HG03342 (cell line): ENCODE data around the gene PDHX.
"Not testable (repeated sequence)": the region's sequence is repeated elsewhere in the genome, so short reads cannot be mapped to it uniquely, and the experiment has no call there.

ENCODE experiments used
- ATAC-seq: cut with Tn5 transposase; IDR thresholded peaks from one replicate; pipeline ENCODE4 v1.9.1; 2021; ENCODE audit warnings: mild to moderate bottlenecking, moderate library complexity; ENCODE audit not compliant: unreplicated experiment

The PDHX gene

DNA sequence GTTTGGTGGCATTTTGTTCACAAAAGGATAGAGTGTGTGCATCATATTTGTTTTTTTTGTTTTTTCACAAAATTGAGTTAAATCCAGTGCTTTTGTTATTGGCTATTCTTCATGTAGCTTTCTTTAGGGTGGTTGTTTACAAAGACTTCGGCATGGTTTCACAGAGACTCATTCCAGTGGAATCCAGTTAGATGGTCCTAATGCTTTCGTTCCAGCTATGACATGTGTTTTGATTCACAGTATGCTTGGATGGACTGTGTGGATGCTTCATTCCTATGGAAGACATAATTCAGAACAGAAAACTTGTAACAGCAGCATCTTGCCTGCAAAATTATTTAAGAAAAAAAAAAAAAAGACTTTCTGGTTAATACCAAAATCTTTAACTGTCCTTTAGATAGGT is 97.9 kb downstream of the PDHX start:
- no peak for ATAC-seq

DNA sequence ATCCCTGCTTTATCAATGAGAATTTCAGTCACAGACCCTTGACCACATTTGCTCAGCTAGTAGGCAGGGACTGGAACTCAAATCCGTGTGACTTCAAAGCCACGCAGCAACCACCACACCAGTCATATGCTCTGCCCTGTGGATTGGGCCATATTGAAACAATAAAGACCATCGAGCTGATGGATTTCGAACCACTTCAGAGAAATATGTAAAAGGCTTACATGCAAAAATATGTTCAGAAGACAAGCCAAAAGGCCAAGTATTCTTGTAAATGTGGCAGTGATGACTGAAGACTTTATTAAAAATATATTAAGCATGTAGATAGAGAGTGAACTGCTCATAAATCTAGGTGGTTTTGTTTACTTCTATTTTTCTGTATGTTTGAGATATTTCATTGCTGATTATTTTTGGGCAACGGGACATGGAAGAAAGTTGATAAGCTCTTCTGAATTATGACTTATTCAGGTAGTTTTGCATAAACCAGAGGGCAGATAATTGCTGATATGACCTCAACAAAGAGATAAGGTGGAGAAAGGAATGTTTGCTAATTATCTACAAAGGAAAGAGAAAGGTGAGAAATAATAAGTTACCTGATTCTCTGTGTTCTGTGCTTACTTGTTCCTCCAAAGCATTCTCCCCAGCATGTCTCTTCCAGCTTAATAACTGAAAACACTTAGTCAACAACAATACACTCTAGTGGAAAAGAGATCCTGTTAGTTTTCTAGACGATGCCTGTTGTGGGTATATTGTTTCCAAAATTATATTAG is 99.4 kb downstream of the PDHX start:
- ATAC-seq, result no peak

DNA sequence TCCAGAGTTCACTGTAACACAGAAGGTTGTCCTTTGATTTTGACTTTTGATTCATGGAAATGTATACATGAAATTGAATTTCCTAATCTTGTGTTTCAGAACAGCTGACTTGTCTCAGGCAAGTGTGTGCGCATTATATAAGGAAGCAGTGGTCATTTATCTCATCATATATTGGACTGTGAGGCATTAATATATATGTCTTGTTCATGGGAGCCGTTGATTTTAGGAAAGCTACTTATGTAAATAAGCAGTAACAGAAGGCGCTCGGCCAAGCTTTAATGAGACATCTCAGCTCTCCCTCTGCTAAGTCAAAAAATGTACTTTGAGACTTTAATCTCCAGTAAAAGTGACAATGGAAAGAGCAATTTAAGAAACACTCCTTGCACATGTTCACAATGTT is 100.5 kb downstream of the PDHX start:
- no peak for ATAC-seq

DNA sequence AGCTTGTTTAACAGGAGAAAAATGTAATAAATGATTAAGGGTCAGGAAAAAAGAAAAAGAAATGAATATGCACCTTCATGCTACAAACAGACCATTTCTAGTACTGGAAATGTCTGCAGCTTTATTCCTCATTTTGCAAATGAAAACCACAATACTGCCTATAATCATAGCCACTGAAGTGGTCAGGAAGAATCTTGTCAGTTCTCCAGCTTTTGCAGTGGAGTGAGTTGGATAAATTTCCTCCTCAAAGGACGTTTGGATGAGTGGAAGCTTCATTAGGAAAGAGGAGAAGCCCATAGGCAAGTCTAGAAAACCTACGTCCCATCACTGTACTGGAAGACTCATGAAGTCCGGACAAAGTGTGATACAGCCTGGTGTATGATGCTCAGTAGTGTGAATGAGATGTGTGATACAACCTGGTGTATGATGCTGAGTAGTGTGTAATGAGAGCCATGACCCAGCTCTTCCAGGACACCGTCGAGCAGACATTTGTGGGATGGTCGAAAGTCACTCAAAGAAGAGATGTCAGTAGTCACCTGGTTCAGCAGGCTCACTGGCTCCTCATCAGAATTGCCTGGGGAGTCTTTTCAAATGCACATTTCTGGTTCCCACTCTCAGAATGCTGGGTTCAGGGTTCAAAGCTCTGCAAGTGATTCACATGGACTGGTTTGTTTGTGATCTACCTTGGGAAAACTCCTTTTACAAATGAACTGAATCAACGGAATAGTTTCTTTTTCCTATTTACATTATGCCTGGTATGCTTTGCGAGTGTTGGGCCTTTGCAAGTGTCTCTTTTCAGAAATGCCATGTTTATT is 101.3 kb downstream of the PDHX start:
- ATAC-seq, result no peak

DNA sequence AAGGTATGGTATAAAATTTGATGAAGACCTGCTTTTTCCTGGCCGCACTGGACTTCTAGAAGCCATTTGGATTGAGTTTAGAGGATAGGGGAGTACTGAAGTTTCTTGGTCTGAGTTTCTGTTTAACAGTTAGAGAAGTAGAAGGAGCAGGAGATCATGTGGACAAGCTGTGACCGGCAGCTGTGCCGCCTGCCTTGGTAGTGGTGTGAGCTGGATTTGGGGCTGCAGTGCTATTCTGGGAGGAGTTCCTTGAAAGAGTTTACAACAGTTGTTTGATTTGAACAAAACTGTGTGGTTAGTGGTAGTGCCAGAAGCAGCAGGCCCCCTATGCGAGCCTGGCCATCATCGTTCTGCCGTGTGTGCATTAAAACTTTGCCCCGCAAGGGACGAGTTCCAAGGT is 105.2 kb downstream of the PDHX start:
- ATAC-seq, result no peak

DNA sequence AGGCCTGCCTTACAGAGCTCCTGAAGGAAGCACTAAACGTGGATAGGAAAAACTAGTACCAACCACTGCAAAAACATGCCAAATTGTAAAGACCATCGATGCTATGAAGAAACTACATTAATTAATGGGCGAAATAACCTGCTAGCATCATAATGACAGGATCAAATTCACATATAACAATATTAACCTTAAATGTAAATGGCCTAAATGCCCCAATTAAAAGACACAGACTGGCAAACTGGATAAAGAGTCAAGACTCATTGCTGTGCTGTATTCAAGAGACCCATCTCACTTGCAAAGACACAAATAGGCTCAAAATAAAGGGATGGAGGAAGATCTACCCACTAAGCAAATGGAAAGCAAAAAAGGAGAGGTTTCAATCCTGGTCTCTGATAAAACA is 107.5 kb downstream of the PDHX start:
- ATAC-seq, result not testable (repeated sequence)

DNA sequence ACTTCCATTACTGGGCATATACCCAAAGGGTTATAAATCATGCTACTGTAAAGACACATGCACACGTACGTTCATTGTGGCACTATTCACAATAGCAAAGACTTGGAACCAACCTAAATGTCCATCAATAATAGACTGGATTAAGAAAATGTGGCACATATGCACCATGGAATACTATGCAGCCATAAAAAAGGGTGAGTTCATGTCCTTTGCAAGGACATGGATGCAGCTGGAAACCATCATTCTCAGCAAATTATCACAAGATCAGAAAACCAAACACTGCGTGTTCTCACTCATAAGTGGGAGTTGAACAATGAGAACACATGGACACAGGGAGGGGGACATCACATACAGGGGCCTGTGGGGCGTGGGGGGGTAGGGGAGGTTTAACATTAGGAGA is 111.6 kb downstream of the PDHX start:
- not testable (repeated sequence) for ATAC-seq

DNA sequence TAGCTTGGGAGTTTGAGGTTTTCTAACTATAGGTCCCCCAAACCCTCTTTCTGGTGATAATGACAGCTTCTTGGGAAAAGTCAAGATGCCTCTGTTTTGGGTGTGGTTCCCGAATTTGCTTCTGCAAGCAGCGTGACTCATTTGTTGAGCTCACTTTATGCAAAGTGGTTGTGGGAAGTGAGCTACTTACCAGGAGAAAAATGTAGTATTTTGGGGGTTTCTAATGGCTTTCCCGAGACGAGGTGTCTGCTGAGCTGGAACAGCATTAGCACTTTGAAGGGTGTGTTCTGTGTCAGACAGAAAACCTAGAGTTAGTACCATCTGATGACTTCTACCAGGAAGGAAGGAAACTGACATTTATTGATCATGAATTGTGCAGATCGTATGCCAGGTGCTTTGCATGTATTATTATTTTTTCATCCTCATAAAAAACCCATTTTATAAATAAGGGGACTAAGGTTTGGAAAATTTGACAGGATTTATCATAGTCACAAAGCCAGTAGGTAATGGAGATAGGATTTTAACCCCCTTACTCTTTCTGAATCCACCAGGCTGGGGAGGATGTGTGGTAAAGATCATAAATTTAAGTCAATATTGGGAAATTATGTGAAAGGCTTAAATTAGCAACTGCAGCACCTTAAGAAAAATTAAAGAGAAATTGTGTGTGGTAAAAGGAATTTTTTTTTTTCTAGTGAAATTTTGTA is 113.7 kb downstream of the PDHX start:
- ATAC-seq, result peak; percentile 75

DNA sequence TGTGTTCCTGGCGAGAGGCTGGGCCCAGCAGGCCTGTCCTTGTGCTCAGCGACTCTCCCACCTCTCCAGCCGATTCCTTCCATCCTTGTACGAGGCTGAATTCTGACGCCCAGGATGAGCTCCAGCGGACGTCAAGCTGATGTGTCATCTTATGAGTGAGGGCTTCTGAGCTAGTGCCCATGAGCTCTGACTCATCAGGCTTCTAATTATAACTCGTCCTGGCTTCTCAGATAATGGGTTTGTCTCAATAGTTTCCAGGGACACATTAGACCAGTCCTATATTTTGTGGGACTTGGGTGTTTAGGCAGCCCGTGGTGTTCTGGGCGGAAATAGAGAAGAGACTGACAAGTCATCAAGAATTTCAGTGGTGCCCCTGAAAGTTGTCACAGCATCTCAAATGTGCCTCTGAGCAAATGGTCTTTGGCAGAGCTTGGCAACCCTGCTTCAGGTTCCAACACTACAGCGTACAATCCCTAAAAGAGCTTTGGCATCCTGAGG is 114.3 kb downstream of the PDHX start:
- no peak for ATAC-seq

DNA sequence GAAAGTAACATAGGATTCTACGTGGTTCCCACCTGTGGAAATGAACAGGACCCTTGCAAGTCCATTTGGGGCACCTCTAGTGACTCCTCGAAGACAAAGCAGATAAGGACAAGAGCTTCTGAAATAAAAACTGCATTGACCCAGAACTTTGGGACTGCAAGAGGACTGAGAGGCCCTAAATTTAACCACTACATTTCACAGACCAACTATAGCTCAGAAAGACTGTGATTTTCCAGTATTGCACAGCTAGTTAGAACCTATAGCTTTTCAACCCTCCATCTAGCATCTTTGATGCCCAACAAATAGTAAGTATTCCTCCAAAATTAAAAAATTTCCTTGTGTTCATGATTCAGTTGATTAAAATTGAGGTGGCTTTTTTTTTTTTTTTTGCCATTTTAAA is 114.9 kb downstream of the PDHX start:
- no peak for ATAC-seq

DNA sequence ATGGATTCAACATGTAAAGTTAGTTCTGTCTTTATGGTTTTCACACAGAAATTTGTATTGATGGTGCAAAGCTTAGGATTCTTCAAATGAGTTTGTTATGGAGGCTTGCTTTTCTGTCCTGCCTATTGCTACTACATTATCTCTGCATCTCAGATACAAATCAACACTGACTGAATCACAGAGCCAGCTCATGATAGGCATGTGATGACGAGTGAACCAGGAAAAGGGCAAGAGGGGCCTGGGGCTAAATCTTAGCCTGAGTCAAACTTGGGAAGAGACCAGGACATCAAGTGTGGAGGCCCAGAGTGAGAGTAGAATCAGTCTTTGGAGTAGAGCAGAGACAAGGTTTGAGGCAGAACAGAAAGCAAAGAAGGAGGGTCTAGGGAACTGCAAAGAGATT is 115.4 kb downstream of the PDHX start:
- ATAC-seq, result no peak

DNA sequence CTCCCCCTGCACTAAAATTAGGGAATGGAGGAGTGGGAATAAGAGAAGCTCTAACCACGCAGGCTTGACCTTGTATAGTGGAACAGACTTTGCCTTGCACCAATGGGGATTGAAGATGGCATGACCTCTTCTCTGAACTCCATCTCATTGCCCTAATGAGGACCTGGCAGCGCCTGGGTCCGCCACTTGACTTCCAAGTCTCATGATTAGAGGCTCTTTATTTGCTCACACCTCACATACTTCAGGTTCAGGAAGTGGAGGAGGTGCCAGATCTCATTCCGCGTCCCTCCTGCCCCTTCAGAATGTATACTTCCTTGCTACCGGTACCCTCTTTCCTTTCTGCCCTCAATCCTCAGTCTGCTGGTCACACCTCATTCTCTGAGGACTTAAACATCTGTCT is 116.6 kb downstream of the PDHX start:
- no peak for ATAC-seq

DNA sequence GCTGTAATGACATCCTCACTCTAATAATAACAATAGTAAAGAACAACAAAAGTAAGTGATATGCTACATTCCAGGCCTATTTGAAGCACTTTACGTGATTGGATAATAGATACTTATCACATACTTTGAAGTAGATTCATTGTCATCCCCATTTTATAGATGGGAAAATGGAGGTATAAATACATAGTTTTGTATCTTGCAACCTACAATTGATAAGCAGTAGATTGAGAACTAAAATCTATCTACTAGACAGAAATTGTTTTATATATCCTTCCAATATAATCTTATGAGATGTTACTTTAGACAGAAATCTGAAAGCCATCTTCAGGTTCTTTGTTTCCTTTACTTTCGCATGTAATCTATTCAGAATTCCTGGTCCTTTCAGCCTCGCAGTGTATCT is 118.0 kb downstream of the PDHX start:
- no peak for ATAC-seq

DNA sequence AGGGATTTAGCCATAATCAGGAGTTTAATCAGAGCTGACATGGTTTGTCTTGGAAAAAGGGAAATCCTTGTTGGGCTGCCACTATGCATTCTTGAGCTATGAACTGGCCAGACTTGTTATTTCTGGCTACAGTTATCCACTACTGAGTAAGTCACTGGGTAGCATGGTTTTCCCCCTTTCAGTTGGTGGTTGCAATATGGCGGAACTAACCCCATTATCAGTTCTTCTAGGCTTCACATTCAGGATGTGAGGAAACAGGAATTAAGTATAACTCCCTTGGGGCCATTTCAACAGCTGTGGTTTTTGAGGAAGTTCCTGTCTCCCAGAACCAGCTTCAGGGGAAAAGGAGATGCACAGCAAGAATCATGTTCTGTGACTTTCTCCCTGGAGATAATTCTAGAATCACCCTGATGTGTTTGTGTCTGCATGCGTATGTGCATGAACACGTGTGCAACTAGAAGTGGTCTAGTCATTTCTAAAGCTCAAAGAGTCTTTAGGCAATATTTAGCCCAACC is 119.5 kb downstream of the PDHX start:
- ATAC-seq, result no peak

DNA sequence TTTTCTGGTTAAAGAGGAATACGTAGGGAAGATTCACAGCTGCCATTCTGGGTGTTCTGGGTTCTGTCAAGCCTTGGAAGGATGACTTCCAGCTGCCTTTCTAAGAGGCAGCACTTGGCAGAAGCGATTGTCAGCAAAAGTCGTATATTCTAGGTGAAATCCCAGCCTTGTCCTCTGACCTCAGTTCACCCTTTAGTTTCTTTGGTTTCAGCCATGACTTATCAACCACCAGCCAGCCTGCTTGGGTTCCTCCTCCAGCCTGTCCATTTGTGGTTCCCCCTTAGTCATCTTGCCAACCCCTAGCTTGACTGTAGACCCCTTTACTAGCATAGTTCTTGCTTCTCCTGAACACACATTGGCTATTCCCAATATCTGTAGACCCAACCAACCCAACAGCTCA is 120.2 kb downstream of the PDHX start:
- ATAC-seq, result no peak

DNA sequence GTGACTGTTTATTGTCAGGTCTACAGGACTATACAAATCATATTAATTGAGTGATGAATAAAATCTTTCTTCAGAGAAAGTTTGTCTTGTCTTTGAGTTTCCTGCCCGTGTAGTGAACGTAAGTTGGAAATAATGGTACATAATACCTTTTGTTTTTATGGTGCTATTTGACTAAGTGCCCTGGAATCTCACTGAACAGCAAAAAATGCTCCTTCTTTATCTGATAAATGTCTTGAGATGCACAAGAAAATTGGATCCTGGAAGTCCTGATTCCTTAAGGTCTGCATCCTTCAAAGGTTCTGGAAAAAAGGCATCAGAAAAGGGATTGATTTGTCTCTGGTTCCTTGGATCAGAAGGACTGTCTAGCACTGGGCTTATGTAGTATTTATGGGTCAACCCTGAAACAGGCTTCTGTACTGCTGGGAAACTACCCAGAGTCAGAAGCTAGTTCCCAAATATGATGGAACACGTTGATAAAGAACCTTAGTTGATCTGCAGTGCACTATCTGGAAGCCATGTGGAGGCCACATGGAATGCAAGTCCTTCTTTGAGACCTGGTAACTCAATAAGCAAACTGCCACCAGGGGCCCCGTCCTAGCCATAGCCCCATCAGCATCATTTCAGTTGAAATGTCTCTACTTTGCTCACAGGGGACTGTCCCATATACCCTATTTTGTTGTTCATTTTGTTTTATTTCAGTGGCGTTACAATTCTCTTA is 122.0 kb downstream of the PDHX start:
- ATAC-seq, result no peak

DNA sequence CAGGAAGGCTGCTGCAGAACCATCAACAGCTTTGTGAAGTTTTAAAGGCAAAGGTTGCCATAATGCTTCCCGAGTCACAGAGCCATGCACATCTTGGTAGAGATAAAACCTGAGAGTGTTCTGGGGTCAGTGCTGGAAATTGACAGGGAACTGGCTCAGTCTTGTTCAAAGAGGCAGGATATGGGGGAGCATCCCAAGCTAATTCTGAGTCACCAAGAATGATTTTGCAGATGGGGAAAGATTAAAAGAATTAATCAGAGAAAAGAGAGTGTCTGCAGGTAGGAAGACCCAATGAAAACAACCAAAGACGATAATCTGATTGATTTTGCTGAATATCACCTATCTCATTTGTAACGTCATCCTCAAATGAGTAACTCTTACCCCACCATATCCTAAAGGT is 122.7 kb downstream of the PDHX start:
- ATAC-seq, result no peak

DNA sequence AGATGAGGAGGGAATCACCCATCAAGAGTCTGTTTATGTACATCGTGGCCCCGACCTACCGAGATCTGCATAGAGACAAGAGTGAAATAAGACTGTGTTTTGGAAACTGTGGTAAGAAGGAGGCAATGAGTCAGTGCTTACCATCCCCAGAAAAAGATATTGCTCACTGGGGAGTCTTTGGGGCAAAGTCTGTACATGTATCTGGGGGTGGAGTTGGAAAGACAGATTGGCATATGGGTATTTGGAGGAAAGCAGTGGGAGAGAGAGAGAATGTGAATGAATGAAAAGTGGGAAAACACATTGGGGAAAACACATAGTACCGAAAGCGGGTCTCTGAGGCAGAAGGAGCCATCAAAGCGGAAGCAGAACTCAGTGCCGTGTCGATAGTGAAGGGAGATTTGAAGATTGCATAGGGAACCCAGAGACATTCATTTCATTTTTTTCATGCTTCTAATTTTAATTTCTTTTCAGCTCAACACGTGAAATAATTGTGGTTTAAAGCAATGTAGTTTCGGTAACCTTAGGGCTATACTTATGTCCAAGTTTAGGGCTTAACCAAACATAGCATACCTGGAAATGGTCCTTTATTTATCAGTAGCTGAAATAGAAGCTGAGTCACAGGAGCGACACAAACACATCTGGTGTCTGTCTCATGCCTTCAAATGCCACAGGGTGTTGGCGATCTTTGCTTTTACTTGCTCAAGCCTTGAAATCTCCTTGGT is 124.0 kb downstream of the PDHX start:
- peak; percentile 74 for ATAC-seq

DNA sequence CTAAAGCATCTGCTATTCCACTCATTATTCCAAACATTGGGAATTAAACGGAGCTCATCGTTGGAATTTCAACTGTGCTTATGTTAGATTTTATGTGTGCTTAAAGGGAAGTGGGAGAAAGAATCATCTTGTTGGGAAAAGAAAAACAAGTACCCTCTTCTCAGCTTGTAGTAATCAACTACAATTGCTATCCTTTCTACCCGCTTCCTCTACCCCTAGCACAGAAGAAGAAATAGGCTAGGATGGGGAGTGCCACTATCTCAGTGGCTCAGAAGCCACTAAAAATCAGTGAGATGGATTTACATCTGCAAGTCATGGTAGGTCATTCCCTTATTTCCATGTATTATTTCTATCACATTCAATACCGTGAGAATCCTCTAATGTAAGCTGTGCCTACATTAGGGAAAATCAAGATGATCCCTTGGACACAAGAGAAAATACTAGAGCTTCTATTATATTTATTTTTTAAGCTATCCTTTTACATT is 124.7 kb downstream of the PDHX start:
- ATAC-seq, result no peak

DNA sequence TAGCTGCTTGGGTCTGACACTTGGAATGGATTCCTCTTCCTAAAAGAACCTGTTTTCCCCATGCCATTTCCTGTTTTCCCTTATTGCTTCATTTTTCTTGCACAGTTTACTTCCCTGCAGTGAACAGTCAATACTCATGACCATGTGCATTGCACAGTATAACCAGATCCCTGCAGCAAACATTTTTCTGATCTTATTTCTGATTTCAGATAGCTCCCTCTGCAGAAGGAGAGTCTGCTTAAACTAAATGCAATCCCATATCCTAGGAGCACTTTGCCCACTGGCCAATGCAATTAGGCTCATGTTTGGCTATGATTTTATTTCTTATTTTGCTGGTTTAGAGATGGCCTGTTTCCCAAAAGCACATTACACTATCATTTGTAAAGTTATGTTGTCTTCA is 125.8 kb downstream of the PDHX start:
- no peak for ATAC-seq
